Sigmoid colon (tissue), 4 donors: Measurements from ENCODE around the gene GDF10.

ENCODE experiments used
- CTCF ChIP-seq, 4 experiments: fragments of 450-650 bp in 3 of 4; fragments of 200-600 bp in 1 of 4; IDR thresholded peaks; one replicate each; pipeline ENCODE4 v1.5.1; 2016 to 2019; ENCODE audit warnings: antibody characterized with exemption in 4 of 4, mild to moderate bottlenecking in 3 of 4, moderate library complexity in 2 of 4
- EP300 ChIP-seq, 4 donors: sonication (generic); formaldehyde crosslinking; IDR thresholded peaks; one replicate each; pipeline ENCODE4 v1.6.1; 2017; ENCODE audit warnings: antibody characterized with exemption in 4 of 4
- POLR2A ChIP-seq, 2 donors: fragments of 450-650 bp; IDR thresholded peaks; one replicate each; pipeline ENCODE4 v1.6.1; 2016; ENCODE audit warnings: antibody characterized with exemption in 2 of 2, mild to moderate bottlenecking in 2 of 2, moderate library complexity in 2 of 2

DNA sequence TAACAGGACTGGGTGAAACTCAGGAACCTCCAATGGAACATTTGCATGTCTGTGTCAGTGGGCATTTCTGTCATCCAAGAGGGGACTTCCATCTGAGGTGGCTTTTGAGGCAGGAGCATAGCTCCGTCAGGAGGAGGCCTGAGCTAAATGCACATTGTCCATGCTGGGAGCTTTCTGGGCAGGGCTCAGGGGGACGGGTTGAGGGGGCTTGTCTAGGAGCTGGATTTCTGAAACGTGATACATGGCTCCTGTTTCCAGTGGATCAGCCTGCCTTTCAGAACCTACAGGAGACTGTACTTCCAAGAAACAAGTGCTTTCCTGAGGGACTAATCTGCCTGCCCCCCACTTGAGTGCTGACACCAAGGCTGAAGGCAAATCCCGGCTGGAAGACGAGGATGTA lies 40.5 kb upstream of the GDF10 start:
- no peak for TF ChIP-seq CTCF (IDR thresholded peaks at IDR 0.05)
- no peak for TF ChIP-seq POLR2A (IDR thresholded peaks at IDR 0.05)
- TF ChIP-seq EP300 (IDR thresholded peaks at IDR 0.05) = no peak
